Measurements from ENCODE around the gene SORL1.

DNA sequence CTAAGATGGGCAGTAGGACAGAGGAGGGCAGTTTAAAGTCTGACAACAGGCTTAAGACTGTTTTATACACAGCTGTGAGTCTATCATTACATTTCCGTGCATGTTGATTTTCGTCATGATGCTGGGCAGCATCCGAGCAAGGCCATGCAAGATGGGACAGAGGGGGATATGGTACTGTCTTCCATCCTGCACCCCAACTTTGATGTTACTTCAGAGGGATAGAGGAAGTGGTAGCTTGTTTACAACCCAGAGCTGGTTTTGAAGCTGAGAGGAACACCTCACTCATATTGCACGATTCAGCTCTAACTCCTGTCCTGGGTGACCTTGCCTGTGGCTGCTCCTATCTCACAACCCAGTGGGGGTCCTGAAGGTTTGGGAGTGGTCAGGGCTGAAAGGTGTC is 3.0 kb upstream of the SORL1 start:
- TF ChIP-seq, protein P1, sequence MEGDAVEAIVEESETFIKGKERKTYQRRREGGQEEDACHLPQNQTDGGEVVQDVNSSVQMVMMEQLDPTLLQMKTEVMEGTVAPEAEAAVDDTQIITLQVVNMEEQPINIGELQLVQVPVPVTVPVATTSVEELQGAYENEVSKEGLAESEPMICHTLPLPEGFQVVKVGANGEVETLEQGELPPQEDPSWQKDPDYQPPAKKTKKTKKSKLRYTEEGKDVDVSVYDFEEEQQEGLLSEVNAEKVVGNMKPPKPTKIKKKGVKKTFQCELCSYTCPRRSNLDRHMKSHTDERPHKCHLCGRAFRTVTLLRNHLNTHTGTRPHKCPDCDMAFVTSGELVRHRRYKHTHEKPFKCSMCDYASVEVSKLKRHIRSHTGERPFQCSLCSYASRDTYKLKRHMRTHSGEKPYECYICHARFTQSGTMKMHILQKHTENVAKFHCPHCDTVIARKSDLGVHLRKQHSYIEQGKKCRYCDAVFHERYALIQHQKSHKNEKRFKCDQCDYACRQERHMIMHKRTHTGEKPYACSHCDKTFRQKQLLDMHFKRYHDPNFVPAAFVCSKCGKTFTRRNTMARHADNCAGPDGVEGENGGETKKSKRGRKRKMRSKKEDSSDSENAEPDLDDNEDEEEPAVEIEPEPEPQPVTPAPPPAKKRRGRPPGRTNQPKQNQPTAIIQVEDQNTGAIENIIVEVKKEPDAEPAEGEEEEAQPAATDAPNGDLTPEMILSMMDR (conservative IDR thresholded peaks at IDR 0.05; ENCODE audit: low read length), result no peak
- no peak for TF ChIP-seq EZH2phosphoT487 (IDR thresholded peaks at IDR 0.05; ENCODE audit: borderline replicate concordance)

Measured in Loucy (cell line).